Bronchial epithelial cell (primary cell): ENCODE results near the gene SLC27A5. TPM values are rescaled to one million over a fixed set of nuclear protein-coding genes. Genes with fewer than 3 reads are reported as not detected.

Source experiments
- DNase-seq: peaks from one replicate; pipeline ENCODE4 v3.0.0-alpha.2; 2010; ENCODE audit warnings: low read depth
- FAIRE-seq: peaks from 2 replicates; lab custom pipeline; 2011; peaks lifted over from hg19 to GRCh38; lab: Jason Lieb, UNC
- H3K27me3 ChIP-seq: 2 replicates; pipeline ENCODE4 v1.5.1; 2011; ENCODE audit warnings: low read length; ENCODE audit not compliant: control insufficient read depth, insufficient read depth
- H3K36me3 ChIP-seq: 2 replicates; pipeline ENCODE4 v1.5.1; 2011; ENCODE audit warnings: low read length; ENCODE audit not compliant: control insufficient read depth, insufficient read depth
- H3K4me3 ChIP-seq: 2 replicates; pipeline ENCODE4 v1.5.1; 2011; ENCODE audit warnings: mild to moderate bottlenecking, low read depth, low read length, control low read depth
- total RNA-seq: library from RNA; depleted of rRNA; stranded (reverse); fragments of >200 nt; gene quantifications from 2 replicates; pipeline ENCODE4 v1.2.1, GENCODE V29; 2014
- TF ChIP-seq, protein P1 (sequence below): IDR thresholded peaks from 2 replicates; pipeline ENCODE4 v1.5.1; 2011; ENCODE audit warnings: mild to moderate bottlenecking, moderate library complexity, low read length, control low read depth, inconsistent platforms; ENCODE audit not compliant: insufficient read depth, severe bottlenecking

Gene SLC27A5
- total RNA-seq, 1 donor from 2014 or later, result 11.1 TPM

DNA sequence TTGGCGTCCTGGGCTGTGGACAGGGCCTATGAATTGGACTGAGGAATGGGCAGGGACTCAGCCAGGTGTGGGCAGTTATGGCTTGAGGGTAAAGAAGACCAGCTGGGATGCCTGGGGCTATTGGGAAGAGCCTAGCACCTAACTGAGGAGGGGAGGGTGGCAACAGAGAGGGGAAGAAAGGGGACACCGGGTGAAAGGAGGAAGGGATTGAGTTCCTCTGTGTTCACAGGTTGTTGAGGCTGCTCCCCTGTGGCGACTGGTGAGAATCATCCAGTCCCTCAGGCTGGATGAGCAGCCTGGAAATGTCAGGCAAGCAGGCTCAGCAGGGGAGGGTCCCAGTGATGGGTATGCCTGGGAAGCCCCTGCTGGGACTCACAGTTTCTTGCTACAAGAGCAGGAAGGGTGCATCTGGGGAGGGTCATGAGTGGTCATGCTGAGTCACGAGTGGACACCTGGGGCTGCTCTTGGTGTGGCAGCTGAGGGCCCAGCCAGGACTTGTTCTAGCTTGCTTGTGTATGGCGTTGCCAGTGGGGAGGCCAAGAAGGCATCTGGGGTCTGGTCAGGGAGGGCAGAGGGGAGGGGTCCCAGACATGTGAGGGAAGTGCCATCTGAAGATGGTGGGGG is 43.5 kb downstream of the SLC27A5 start:
- H3K36me3 ChIP-seq, result peaks cover 14% of the 10 kb centered on the region
- TF ChIP-seq, protein P1, sequence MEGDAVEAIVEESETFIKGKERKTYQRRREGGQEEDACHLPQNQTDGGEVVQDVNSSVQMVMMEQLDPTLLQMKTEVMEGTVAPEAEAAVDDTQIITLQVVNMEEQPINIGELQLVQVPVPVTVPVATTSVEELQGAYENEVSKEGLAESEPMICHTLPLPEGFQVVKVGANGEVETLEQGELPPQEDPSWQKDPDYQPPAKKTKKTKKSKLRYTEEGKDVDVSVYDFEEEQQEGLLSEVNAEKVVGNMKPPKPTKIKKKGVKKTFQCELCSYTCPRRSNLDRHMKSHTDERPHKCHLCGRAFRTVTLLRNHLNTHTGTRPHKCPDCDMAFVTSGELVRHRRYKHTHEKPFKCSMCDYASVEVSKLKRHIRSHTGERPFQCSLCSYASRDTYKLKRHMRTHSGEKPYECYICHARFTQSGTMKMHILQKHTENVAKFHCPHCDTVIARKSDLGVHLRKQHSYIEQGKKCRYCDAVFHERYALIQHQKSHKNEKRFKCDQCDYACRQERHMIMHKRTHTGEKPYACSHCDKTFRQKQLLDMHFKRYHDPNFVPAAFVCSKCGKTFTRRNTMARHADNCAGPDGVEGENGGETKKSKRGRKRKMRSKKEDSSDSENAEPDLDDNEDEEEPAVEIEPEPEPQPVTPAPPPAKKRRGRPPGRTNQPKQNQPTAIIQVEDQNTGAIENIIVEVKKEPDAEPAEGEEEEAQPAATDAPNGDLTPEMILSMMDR, result peak; percentile 8
- no peak overlapping the region for H3K4me3 ChIP-seq
- DNase-seq (peak; percentile 40), FAIRE-seq (peak; percentile 13)
- H3K27me3 ChIP-seq, result no peaks in the 10 kb centered on the region

DNA sequence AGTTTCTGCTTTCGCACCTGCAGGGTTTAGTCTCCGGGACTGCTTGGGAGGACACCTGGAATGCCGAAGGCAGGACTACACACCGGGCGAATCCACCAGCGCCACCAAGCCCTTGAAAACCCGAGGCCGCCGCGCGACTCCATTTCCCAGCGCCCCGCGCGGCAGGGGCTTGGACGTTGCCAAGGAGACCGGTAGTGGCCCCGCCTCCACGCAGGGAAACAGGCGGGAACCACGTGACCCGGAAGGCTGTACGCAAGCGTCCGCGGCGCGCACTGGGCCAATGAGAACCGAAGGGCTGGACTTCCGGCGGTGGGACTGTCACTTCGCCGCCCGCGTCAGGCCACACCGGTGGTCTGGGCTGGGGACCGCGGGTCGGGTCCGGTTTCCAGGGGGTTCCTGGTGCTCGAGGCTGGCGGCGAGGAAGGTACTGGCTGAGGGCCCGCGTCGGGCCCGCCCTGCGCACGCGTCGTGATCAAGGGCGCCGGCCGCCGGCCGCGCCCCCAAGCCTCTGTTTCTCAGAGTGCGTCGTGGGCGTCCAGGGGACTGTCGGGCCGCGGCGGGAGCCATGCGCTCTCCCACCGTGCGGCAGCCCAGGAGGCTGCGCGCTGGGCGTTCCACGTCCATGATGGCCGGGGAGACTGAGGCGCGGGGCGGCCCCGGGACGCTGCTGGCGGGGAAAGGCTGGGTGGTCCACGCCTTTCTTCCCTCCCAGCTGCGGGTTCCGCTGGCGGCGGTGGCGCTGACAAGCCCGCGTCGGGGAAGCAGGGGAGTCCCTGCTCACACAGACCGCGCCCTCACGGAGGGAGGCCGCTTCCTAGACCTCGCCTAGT is 44.8 kb downstream of the SLC27A5 start, which contains the start of gene ZNF324:
ZNF324 (plus strand) TSS at position 321 of the 830 bp plus-strand sequence. CDS start 2,106 bp downstream, outside the sequence.
- Histone ChIP-seq H3K27me3 (no peaks in the 10 kb centered on the region), H3K4me3 (peak within 1 kb of the TSS; percentile 96), H3K36me3 (peaks cover 5% of the 10 kb centered on the region)
- TF ChIP-seq, protein P1, result no peak
- DNase-seq (peak; percentile 89), FAIRE-seq (no peak)

DNA sequence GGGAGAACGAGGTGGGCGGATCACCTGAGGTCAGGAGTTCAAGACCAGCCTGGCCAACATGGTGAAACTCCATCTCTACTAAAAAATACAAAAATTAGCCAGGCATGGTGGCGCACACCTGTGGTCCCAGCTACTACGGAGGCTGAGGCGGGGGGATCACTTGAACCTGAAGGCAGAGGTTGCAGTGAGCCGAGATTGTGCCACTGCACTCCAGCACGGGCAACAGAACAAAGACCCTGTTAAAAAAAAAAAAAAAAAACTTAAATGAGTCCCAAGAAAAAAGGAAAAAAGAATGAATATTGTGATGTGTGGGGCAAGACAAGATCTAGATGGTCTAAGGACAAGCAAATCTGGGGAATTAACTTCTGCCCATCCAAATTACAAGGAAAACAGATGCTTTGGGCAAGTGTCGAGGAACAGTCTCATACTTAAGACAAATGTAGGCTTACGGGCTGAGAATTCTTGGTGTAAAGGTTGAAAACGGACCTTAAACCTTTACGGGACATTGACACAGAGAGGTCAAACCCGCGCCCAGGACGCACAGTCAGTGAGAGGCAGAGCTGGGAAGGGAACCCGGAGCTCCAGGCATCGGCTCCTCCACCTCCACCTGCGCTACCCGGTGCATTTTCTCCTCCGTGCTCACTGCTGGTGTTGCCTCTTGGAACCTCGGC is 45.6 kb downstream of the SLC27A5 start:
- no peak for DNase-seq
- TF ChIP-seq, protein P1, result no peak
- Histone ChIP-seq H3K4me3 (peak overlapping the region; percentile 96), H3K27me3 (no peaks in the 10 kb centered on the region), H3K36me3 (peaks cover 5% of the 10 kb centered on the region)
- FAIRE-seq, result no peak

DNA sequence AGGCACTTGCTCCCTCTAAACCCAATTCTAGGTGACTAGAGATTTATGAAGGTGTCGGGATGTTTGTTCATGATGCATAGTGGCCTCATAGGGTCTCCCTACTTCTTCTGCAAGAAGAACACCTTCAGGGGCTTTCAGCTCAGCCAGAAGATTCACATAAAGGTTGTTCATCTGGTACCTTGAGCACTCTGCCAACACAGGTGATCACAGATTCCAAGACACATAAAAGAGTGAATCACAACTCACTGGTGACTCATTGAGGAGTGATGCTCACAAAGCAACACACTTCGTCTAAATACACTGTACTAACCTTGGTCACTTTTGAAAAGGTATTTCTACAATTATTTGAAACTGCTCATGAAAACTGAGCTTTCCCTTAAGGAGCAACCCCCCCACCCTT is 51.8 kb downstream of the SLC27A5 start:
- peak; percentile 82 for DNase-seq
- H3K4me3 ChIP-seq, result no peak overlapping the region
- no peaks in the 10 kb centered on the region for H3K27me3 ChIP-seq
- H3K36me3 ChIP-seq, result peaks cover 5% of the 10 kb centered on the region
- TF ChIP-seq, protein P1, result no peak
- FAIRE-seq, result peak; percentile 81

DNA sequence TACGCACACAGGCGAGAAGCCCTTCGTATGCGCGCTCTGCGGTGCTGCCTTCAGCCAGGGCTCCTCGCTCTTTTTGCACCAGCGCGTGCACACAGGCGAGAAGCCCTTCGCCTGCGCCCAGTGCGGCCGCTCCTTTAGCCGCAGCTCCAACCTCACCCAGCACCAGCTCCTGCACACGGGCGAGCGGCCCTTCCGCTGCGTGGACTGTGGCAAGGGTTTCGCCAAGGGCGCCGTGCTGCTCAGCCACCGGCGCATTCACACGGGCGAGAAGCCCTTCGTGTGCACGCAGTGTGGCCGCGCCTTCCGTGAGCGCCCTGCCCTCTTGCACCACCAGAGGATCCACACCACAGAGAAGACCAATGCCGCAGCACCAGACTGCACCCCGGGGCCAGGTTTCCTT is 55.7 kb downstream of the SLC27A5 start:
- H3K4me3 ChIP-seq, result no peak overlapping the region
- FAIRE-seq, result no peak
- TF ChIP-seq, protein P1, result no peak
- no peaks in the 10 kb centered on the region for H3K27me3 ChIP-seq
- peaks cover 13% of the 10 kb centered on the region for H3K36me3 ChIP-seq
- DNase-seq, result no peak
